ENCODE data around the gene CEND1. TPM values are rescaled to one million over a fixed set of nuclear protein-coding genes. Genes with fewer than 3 reads are reported as not detected.
A peak's percentile ranks its signal among the peaks of the same experiment; 100 is the strongest.

The CEND1 gene
- total RNA-seq, 2 donors from 2014 or later, result 0.95 to 3.4 TPM

- Mint-ChIP-seq H3K27me3 (peaks cover 0 to 17% of the 10 kb centered on the region in 2 donors), H3K9me3 (no peaks in the 10 kb centered on the region), H3K36me3 (no peaks in the 10 kb centered on the region), H3K4me1 (ENCODE audit: low read depth in 2 of 2) (peaks cover 10 to 22% of the 10 kb centered on the region in 2 donors), H3K27ac (no peak overlapping the region), H3K4me3 (peak overlapping the region; percentile 71)
- ATAC-seq (no peak), DNase-seq (ENCODE audit: low spot score) (no peak)
Measured at GRCh38 chr11:831118-831864, 41.4 kb upstream of the CEND1 start.

- Mint-ChIP-seq H3K36me3 (no peaks in the 10 kb centered on the region), H3K4me3 (peak overlapping the region; percentile 71), H3K9me3 (no peaks in the 10 kb centered on the region), H3K27ac (no peak overlapping the region), H3K27me3 (peaks cover 0 to 17% of the 10 kb centered on the region in 2 donors), H3K4me1 (ENCODE audit: low read depth in 2 of 2) (peaks cover 10 to 22% of the 10 kb centered on the region in 2 donors)
- no peak for DNase-seq (ENCODE audit: low spot score)
- peak; percentile 66 to 73 for ATAC-seq
Measured at GRCh38 chr11:830295-831117, 40.6 kb upstream of the CEND1 start.

GRCh38 chr11:829847-830294 is 40.0 kb upstream of the CEND1 start:
- DNase-seq (ENCODE audit: low spot score), result no peak
- H3K27ac Mint-ChIP-seq, result no peak overlapping the region
- peaks cover 0 to 17% of the 10 kb centered on the region in 2 donors for H3K27me3 Mint-ChIP-seq
- peaks cover 10 to 20% of the 10 kb centered on the region in 2 donors for H3K4me1 Mint-ChIP-seq (ENCODE audit: low read depth in 2 of 2)
- no peaks in the 10 kb centered on the region for H3K9me3 Mint-ChIP-seq
- no peaks in the 10 kb centered on the region for H3K36me3 Mint-ChIP-seq
- peak in 1 of 2 donors; percentile 1 for ATAC-seq
- H3K4me3 Mint-ChIP-seq, result peak overlapping the region; percentile 60

GRCh38 chr11:829176-829846 is 39.4 kb upstream of the CEND1 start:
- Mint-ChIP-seq H3K36me3 (no peaks in the 10 kb centered on the region), H3K4me1 (ENCODE audit: low read depth in 2 of 2) (peaks cover 10 to 20% of the 10 kb centered on the region in 2 donors), H3K27me3 (peaks cover 0 to 17% of the 10 kb centered on the region in 2 donors), H3K27ac (no peak overlapping the region), H3K9me3 (no peaks in the 10 kb centered on the region), H3K4me3 (peak overlapping the region; percentile 51)
- ATAC-seq, result no peak
- DNase-seq (ENCODE audit: low spot score), result no peak

- Mint-ChIP-seq H3K36me3 (no peaks in the 10 kb centered on the region), H3K9me3 (no peaks in the 10 kb centered on the region)
Measured at GRCh38 chr11:828506-829175, 38.8 kb upstream of the CEND1 start.

GRCh38 chr11:827897-828192 is 38.0 kb upstream of the CEND1 start, which contains the start of gene CRACR2B:
TSS of gene CRACR2B (plus strand) at chr11:827919. CDS start at chr11:828608, 689 bp downstream.
- peaks cover 10 to 17% of the 10 kb centered on the region in 2 donors for H3K4me1 Mint-ChIP-seq (ENCODE audit: low read depth in 2 of 2)

More at GRCh38 chr11:828506-829175, 38.8 kb upstream of the CEND1 start:
- no peak for DNase-seq (ENCODE audit: low spot score)
- H3K27ac Mint-ChIP-seq, result no peak overlapping the region
- ATAC-seq, result no peak
- H3K4me1 Mint-ChIP-seq (ENCODE audit: low read depth in 2 of 2), result peaks cover 10 to 17% of the 10 kb centered on the region in 2 donors
- H3K4me3 Mint-ChIP-seq, result peak overlapping the region; percentile 67
- peaks cover 0 to 17% of the 10 kb centered on the region in 2 donors for H3K27me3 Mint-ChIP-seq

GRCh38 chr11:827146-827896 is 37.4 kb upstream of the CEND1 start:
- Mint-ChIP-seq H3K4me3 (peak overlapping the region; percentile 67), H3K9me3 (no peaks in the 10 kb centered on the region), H3K4me1 (ENCODE audit: low read depth in 2 of 2) (peaks cover 10 to 17% of the 10 kb centered on the region in 2 donors), H3K27me3 (peaks cover 0 to 17% of the 10 kb centered on the region in 2 donors), H3K36me3 (no peaks in the 10 kb centered on the region), H3K27ac (peak overlapping the region in 1 of 2 donors; percentile 62)
- peak; percentile 33 to 55 for ATAC-seq
- DNase-seq (ENCODE audit: low spot score), result no peak

More at GRCh38 chr11:827897-828192, 38.0 kb upstream of the CEND1 start, which contains the start of gene CRACR2B:
- H3K4me3 Mint-ChIP-seq, result peak within 1 kb of the TSS; percentile 67
- H3K36me3 Mint-ChIP-seq, result no peaks in the 10 kb centered on the region
- H3K27me3 Mint-ChIP-seq, result peaks cover 0 to 17% of the 10 kb centered on the region in 2 donors
- no peak for DNase-seq (ENCODE audit: low spot score)
- no peak for ATAC-seq
- peak within 1 kb of the TSS in 1 of 2 donors; percentile 62 for H3K27ac Mint-ChIP-seq
- H3K9me3 Mint-ChIP-seq, result no peaks in the 10 kb centered on the region

GRCh38 chr11:826836-827145 is 36.9 kb upstream of the CEND1 start:
- ATAC-seq, result no peak
- H3K4me1 Mint-ChIP-seq (ENCODE audit: low read depth in 2 of 2), result peaks cover 10 to 20% of the 10 kb centered on the region in 2 donors

GRCh38 chr11:826227-826621 is 36.3 kb upstream of the CEND1 start:
- Mint-ChIP-seq H3K4me3 (peak overlapping the region; percentile 61), H3K27me3 (peaks cover 0 to 13% of the 10 kb centered on the region in 2 donors), H3K9me3 (no peaks in the 10 kb centered on the region), H3K4me1 (ENCODE audit: low read depth in 2 of 2) (peaks cover 10 to 19% of the 10 kb centered on the region in 2 donors), H3K27ac (no peak overlapping the region), H3K36me3 (no peaks in the 10 kb centered on the region)
- no peak for DNase-seq (ENCODE audit: low spot score)
- no peak for ATAC-seq

More at GRCh38 chr11:826836-827145, 36.9 kb upstream of the CEND1 start:
- peaks cover 0 to 17% of the 10 kb centered on the region in 2 donors for H3K27me3 Mint-ChIP-seq
- no peak for DNase-seq (ENCODE audit: low spot score)
- no peaks in the 10 kb centered on the region for H3K9me3 Mint-ChIP-seq
- no peak overlapping the region for H3K27ac Mint-ChIP-seq
- no peaks in the 10 kb centered on the region for H3K36me3 Mint-ChIP-seq
- peak overlapping the region; percentile 61 for H3K4me3 Mint-ChIP-seq

GRCh38 chr11:825366-826226 is 35.7 kb upstream of the CEND1 start:
- Mint-ChIP-seq H3K27ac (no peak overlapping the region), H3K36me3 (no peaks in the 10 kb centered on the region), H3K4me3 (no peak overlapping the region), H3K4me1 (ENCODE audit: low read depth in 2 of 2) (peaks cover 15 to 21% of the 10 kb centered on the region in 2 donors), H3K9me3 (no peaks in the 10 kb centered on the region), H3K27me3 (peaks cover 0 to 13% of the 10 kb centered on the region in 2 donors)
- DNase-seq (ENCODE audit: low spot score), result no peak
- no peak for ATAC-seq

GRCh38 chr11:824942-825341 is 35.1 kb upstream of the CEND1 start:
- no peak overlapping the region for H3K4me3 Mint-ChIP-seq
- DNase-seq (ENCODE audit: low spot score), result no peak
- H3K9me3 Mint-ChIP-seq, result no peaks in the 10 kb centered on the region
- no peak for ATAC-seq
- peaks cover 0 to 13% of the 10 kb centered on the region in 2 donors for H3K27me3 Mint-ChIP-seq
- H3K36me3 Mint-ChIP-seq, result no peaks in the 10 kb centered on the region
- no peak overlapping the region for H3K27ac Mint-ChIP-seq
- peaks cover 15 to 21% of the 10 kb centered on the region in 2 donors for H3K4me1 Mint-ChIP-seq (ENCODE audit: low read depth in 2 of 2)

All from natural killer cell treated with Interleukin-12 subunit alpha and Interleukin-12 subunit beta and Interleukin-15 and Interleukin-18, amount 100 ng/mL, for 72 hours (primary cell).